H9 (cell line): ENCODE data around the gene NKX1-2. TPM values are rescaled to one million over a fixed set of nuclear protein-coding genes. Genes with fewer than 3 reads are reported as not detected.
A peak's percentile ranks its signal among the peaks of the same experiment; 100 is the strongest.

Source experiments
- DNase-seq: peaks from one replicate; pipeline ENCODE4 v3.0.0-alpha.2; 2017
- H2AFZ ChIP-seq: one replicate; pipeline ENCODE4 v1.6.1; 2013; ENCODE audit warnings: mild to moderate bottlenecking, low read length, control low read depth, moderate library complexity
- H2AK5ac ChIP-seq: 2 replicates; pipeline ENCODE4 v1.6.1; 2013; ENCODE audit warnings: low read length, control low read depth, mixed read lengths; ENCODE audit not compliant: insufficient read length
- H2BK120ac ChIP-seq: one replicate; pipeline ENCODE4 v1.6.1; 2013; ENCODE audit warnings: low read depth, mild to moderate bottlenecking, low read length, control low read depth, inconsistent platforms; ENCODE audit not compliant: poor library complexity, severe bottlenecking
- H2BK12ac ChIP-seq: 2 replicates; pipeline ENCODE4 v1.6.1; 2013; ENCODE audit warnings: low read length, control low read depth, mixed read lengths, low read depth; ENCODE audit not compliant: insufficient read length
- H2BK15ac ChIP-seq: 2 replicates; pipeline ENCODE4 v1.6.1; 2013; ENCODE audit warnings: low read depth, low read length, control low read depth
- H2BK20ac ChIP-seq: one replicate; pipeline ENCODE4 v1.6.1; 2013; ENCODE audit warnings: low read depth, mild to moderate bottlenecking, low read length, control low read depth, inconsistent platforms; ENCODE audit not compliant: poor library complexity, severe bottlenecking
- H2BK5ac ChIP-seq: 2 replicates; pipeline ENCODE4 v1.6.1; 2013; ENCODE audit warnings: low read length, control low read depth, mixed read lengths; ENCODE audit not compliant: insufficient read length
- H3K14ac ChIP-seq: 2 replicates; pipeline ENCODE4 v1.6.1; 2013; ENCODE audit warnings: low read length, control low read depth; ENCODE audit not compliant: insufficient read depth
- H3K18ac ChIP-seq: 2 replicates; pipeline ENCODE4 v1.6.1; 2013; ENCODE audit warnings: low read depth, mild to moderate bottlenecking, mixed read lengths, low read length, control low read depth; ENCODE audit not compliant: insufficient read length
- H3K23ac ChIP-seq: 2 replicates; pipeline ENCODE4 v1.6.1; 2013; ENCODE audit warnings: low read length, control low read depth, mixed read lengths, low read depth; ENCODE audit not compliant: insufficient read length
- H3K23me2 ChIP-seq: 2 replicates; pipeline ENCODE4 v1.6.1; 2013; ENCODE audit warnings: low read depth, mild to moderate bottlenecking, mixed read lengths, low read length, control low read depth; ENCODE audit not compliant: insufficient read length, poor library complexity, severe bottlenecking
- H3K27ac ChIP-seq: 2 replicates; pipeline ENCODE4 v1.5.1; 2013; ENCODE audit warnings: low read length, control low read depth, mixed read lengths, low read depth; ENCODE audit not compliant: insufficient read length
- H3K27me3 ChIP-seq: 2 replicates; pipeline ENCODE4 v1.6.1; 2013; ENCODE audit warnings: low read length, control low read depth, inconsistent platforms; ENCODE audit not compliant: insufficient read depth
- H3K4ac ChIP-seq: 2 replicates; pipeline ENCODE4 v1.6.1; 2013; ENCODE audit warnings: low read depth, mild to moderate bottlenecking, control low read depth, inconsistent platforms, low read length, moderate library complexity
- H3K4me1 ChIP-seq: 2 replicates; pipeline ENCODE4 v1.6.1; 2013; ENCODE audit warnings: low read length, control low read depth, inconsistent platforms; ENCODE audit not compliant: insufficient read depth
- H3K4me2 ChIP-seq: 2 replicates; pipeline ENCODE4 v1.6.1; 2013; ENCODE audit warnings: low read length, control low read depth, mixed read lengths; ENCODE audit not compliant: insufficient read length, insufficient read depth
- H3K56ac ChIP-seq: 2 replicates; pipeline ENCODE4 v1.6.1; 2013; ENCODE audit warnings: low read depth, mild to moderate bottlenecking, mixed read lengths, low read length, control low read depth; ENCODE audit not compliant: insufficient read length
- H3K79me1 ChIP-seq: 2 replicates; pipeline ENCODE4 v1.6.1; 2013; ENCODE audit warnings: low read depth, mild to moderate bottlenecking, moderate library complexity, low read length, control low read depth, inconsistent platforms; ENCODE audit not compliant: insufficient read depth, poor library complexity, severe bottlenecking
- H3K79me2 ChIP-seq: 2 replicates; pipeline ENCODE4 v1.6.1; 2013; ENCODE audit warnings: low read length, control low read depth, inconsistent platforms; ENCODE audit not compliant: insufficient read depth
- H3K9ac ChIP-seq: 2 replicates; pipeline ENCODE4 v1.6.1; 2013; ENCODE audit warnings: low read length, control low read depth, mixed read lengths; ENCODE audit not compliant: insufficient read length; ENCODE audit errors: extremely low read depth
- H3K9me3 ChIP-seq: one replicate; pipeline ENCODE4 v1.6.1; 2013; ENCODE audit warnings: low read depth, low read length, inconsistent platforms; ENCODE audit not compliant: control insufficient read depth
- H3T11ph ChIP-seq: one replicate; pipeline ENCODE4 v1.6.1; 2013; ENCODE audit warnings: mild to moderate bottlenecking, low read length, control low read depth, inconsistent platforms
- H4K20me1 ChIP-seq: one replicate; pipeline ENCODE4 v1.6.1; 2013; ENCODE audit not compliant: control insufficient read depth, insufficient read length, insufficient read depth
- H4K5ac ChIP-seq: 2 replicates; pipeline ENCODE4 v1.6.1; 2013; ENCODE audit warnings: low read depth, mild to moderate bottlenecking, mixed read lengths, low read length, control low read depth; ENCODE audit not compliant: insufficient read length
- H4K8ac ChIP-seq: replicated peaks from 2 replicates; pipeline ENCODE4 v1.6.1; 2013; ENCODE audit warnings: low read length, control low read depth, mixed read lengths, low read depth; ENCODE audit not compliant: insufficient read length
- H4K91ac ChIP-seq: 2 replicates; pipeline ENCODE4 v1.6.1; 2013; ENCODE audit warnings: low read depth, mild to moderate bottlenecking, moderate library complexity, mixed read lengths, low read length, control low read depth; ENCODE audit not compliant: insufficient read length
- H3K27ac Mint-ChIP-seq, 3 experiments: 2 replicates in 2 of 3; 3 replicates in 1 of 3; pipeline ENCODE4 v1.8.0; 2020 to 2021; ENCODE audit warnings: mixed read lengths in 3 of 3, mild to moderate bottlenecking in 1 of 3, moderate library complexity in 1 of 3
- H3K27me3 Mint-ChIP-seq: 2 replicates; pipeline ENCODE4 v1.8.0; 2021; ENCODE audit warnings: low read depth, mild to moderate bottlenecking, moderate library complexity, mixed read lengths
- H3K36me3 Mint-ChIP-seq, 3 experiments: 2 replicates in 2 of 3; 3 replicates in 1 of 3; pipeline ENCODE4 v1.8.0; 2020 to 2021; ENCODE audit warnings: low read depth in 3 of 3, mixed read lengths in 3 of 3; ENCODE audit not compliant: insufficient read depth in 1 of 3
- H3K4me1 Mint-ChIP-seq, 2 experiments: 2 replicates each; pipeline ENCODE4 v1.8.0; 2020; ENCODE audit warnings: mixed read lengths in 2 of 2
- H3K4me3 Mint-ChIP-seq, 2 experiments: 2 replicates in 1 of 2; 3 replicates in 1 of 2; pipeline ENCODE4 v1.8.0; 2020 to 2021; ENCODE audit warnings: mild to moderate bottlenecking in 2 of 2, mixed read lengths in 2 of 2, moderate library complexity in 1 of 2
- H3K9me3 Mint-ChIP-seq, 2 experiments: 2 replicates in 1 of 2; 3 replicates in 1 of 2; pipeline ENCODE4 v1.8.0; 2020; ENCODE audit warnings: mild to moderate bottlenecking in 2 of 2, mixed read lengths in 2 of 2, moderate library complexity in 1 of 2
- WGBS: extraction: QIAGEN DNeasy Blood & Tissue Kit; methylation state at CpG from one replicate; pipeline ENCODE4 v1.1.7; 2013; ENCODE audit warnings: missing lambda C conversion rate, low lambda C conversion rate, mixed read lengths; ENCODE audit not compliant: insufficient read length; ENCODE audit errors: extremely low coverage; 5-methylcytosine and 5-hydroxymethylcytosine counted together
- total RNA-seq: library from RNA; stranded (reverse); gene quantifications from 2 replicates; pipeline ENCODE4 v1.2.1, GENCODE V29; 2021
- TF ChIP-seq, protein P1 (sequence below): fragments of 200-600 bp; sonication (generic); conservative IDR thresholded peaks from 3 replicates; pipeline ENCODE4 v1.8.0; 2021; ENCODE audit warnings: antibody characterized with exemption, mild to moderate bottlenecking

NKX1-2 gene
- total RNA-seq, 1 experiment from 2014 or later, result 15.3 TPM

DNA sequence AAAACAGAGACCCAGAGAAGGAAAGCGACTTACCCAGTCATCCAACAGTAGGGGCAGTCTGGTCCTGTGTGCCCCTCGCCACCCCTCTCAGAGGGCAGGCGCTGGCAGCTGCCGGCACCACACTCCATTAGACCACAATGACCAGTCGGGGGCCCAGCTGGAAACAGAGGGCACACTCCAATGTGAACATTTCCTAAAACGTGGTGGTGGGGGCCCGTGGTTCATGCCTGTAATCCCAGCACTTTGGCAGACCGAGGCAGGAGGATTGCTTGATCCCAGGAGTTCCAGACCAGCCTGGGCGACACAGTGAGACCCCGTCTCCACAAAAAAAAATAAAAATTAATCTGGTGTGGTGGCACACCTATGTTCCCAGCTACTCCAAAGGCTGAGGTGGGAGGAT is 30.2 kb downstream of the NKX1-2 start:
- DNase-seq, result no peak
- no peaks in the 10 kb centered on the region; the same call in 1 of the 2 replicates for H3K79me2 ChIP-seq
- H2BK20ac ChIP-seq, result no peak overlapping the region
- H2BK15ac ChIP-seq, result no peak overlapping the region
- peaks cover 39% of the 10 kb centered on the region for H3K27me3 Mint-ChIP-seq
- peak overlapping the region; percentile 63 for H3K4me2 ChIP-seq
- H2AK5ac ChIP-seq, result no peak overlapping the region
- H4K8ac ChIP-seq, result no peak overlapping the region
- no peak overlapping the region for H4K5ac ChIP-seq
- H3T11ph ChIP-seq, result no peak overlapping the region
- no peak overlapping the region for H3K14ac ChIP-seq
- H3K27ac ChIP-seq, result no peak overlapping the region
- peaks cover 33 to 42% of the 10 kb centered on the region in 2 experiments for H3K4me1 Mint-ChIP-seq
- peak overlapping the region; percentile 78 to 80 for H3K4me3 Mint-ChIP-seq
- H3K4me1 ChIP-seq, result peaks cover 4% of the 10 kb centered on the region; the same call in 1 of the 2 replicates
- no peak overlapping the region for H2BK12ac ChIP-seq
- H2BK5ac ChIP-seq, result no peak overlapping the region
- no peaks in the 10 kb centered on the region; the same call in 1 of the 2 replicates for H3K27me3 ChIP-seq
- peaks cover 9% of the 10 kb centered on the region for H3K23me2 ChIP-seq
- H3K9ac ChIP-seq, result no peak overlapping the region
- no CpG with 5 or more reads among the region's 10 CpGs for WGBS
- H2BK120ac ChIP-seq, result no peak overlapping the region
- H3K4ac ChIP-seq, result no peak overlapping the region
- no peak overlapping the region for H4K91ac ChIP-seq
- H3K9me3 Mint-ChIP-seq, result no peaks in the 10 kb centered on the region
- no peak overlapping the region; a peak in 1 of 7 replicates for H3K27ac Mint-ChIP-seq
- no peak overlapping the region for H2AFZ ChIP-seq
- H3K23ac ChIP-seq, result no peak overlapping the region
- no peaks in the 10 kb centered on the region for H4K20me1 ChIP-seq
- H3K18ac ChIP-seq, result no peak overlapping the region
- no peaks in the 10 kb centered on the region for H3K79me1 ChIP-seq
- TF ChIP-seq, protein P1, sequence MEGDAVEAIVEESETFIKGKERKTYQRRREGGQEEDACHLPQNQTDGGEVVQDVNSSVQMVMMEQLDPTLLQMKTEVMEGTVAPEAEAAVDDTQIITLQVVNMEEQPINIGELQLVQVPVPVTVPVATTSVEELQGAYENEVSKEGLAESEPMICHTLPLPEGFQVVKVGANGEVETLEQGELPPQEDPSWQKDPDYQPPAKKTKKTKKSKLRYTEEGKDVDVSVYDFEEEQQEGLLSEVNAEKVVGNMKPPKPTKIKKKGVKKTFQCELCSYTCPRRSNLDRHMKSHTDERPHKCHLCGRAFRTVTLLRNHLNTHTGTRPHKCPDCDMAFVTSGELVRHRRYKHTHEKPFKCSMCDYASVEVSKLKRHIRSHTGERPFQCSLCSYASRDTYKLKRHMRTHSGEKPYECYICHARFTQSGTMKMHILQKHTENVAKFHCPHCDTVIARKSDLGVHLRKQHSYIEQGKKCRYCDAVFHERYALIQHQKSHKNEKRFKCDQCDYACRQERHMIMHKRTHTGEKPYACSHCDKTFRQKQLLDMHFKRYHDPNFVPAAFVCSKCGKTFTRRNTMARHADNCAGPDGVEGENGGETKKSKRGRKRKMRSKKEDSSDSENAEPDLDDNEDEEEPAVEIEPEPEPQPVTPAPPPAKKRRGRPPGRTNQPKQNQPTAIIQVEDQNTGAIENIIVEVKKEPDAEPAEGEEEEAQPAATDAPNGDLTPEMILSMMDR, result no peak
- H3K56ac ChIP-seq, result no peak overlapping the region
- no peaks in the 10 kb centered on the region for H3K36me3 Mint-ChIP-seq
- H3K9me3 ChIP-seq, result no peaks in the 10 kb centered on the region
